SHP77 (cell line): ENCODE results near the gene CEP85.
"Not testable (repeated sequence)": the region's sequence is repeated elsewhere in the genome, so short reads cannot be mapped to it uniquely, and the experiment has no call there.

Source experiments
- DNase-seq, 2 experiments: peaks; one replicate each; lab custom pipeline; 2025; lab: John Stamatoyannopoulos, UW

Gene CEP85

GRCh38 chr1:26290882-26291261 is 56.9 kb downstream of the CEP85 start:
- no peak for DNase-seq

GRCh38 chr1:26291433-26291832 is 57.4 kb downstream of the CEP85 start:
- DNase-seq = no peak

GRCh38 chr1:26291939-26292338 is 57.9 kb downstream of the CEP85 start:
- DNase-seq = no peak

- not testable (repeated sequence) for DNase-seq
Observed at GRCh38 chr1:26292735-26293134, 58.7 kb downstream of the CEP85 start.

GRCh38 chr1:26293911-26294463 is 60.0 kb downstream of the CEP85 start:
- DNase-seq = no peak

GRCh38 chr1:26295194-26296138 is 61.5 kb downstream of the CEP85 start:
- no peak for DNase-seq

GRCh38 chr1:26296340-26297056 is 62.5 kb downstream of the CEP85 start:
- no peak for DNase-seq

- DNase-seq = no peak
Observed at GRCh38 chr1:26297057-26297790, 63.2 kb downstream of the CEP85 start.

GRCh38 chr1:26297791-26298124 is 63.8 kb downstream of the CEP85 start:
- no peak for DNase-seq

GRCh38 chr1:26300578-26301275 is 66.7 kb downstream of the CEP85 start:
- no peak for DNase-seq

- no peak for DNase-seq
Observed at GRCh38 chr1:26302733-26303405, 68.9 kb downstream of the CEP85 start.

- no peak for DNase-seq
Observed at GRCh38 chr1:26305667-26306289, 71.8 kb downstream of the CEP85 start.

- DNase-seq = peak; percentile 96 to 98
Observed at GRCh38 chr1:26306290-26307229, 72.6 kb downstream of the CEP85 start, which contains the start of gene UBXN11. UBXN11 (minus strand) TSS chr1:26306636; CDS start chr1:26302883, 3,753 bp downstream.

- no peak for DNase-seq
Observed at GRCh38 chr1:26307363-26307781, 73.4 kb downstream of the CEP85 start.

- DNase-seq = not testable (repeated sequence)
Observed at GRCh38 chr1:26307966-26308899, 74.2 kb downstream of the CEP85 start.

- DNase-seq = no peak
Observed at GRCh38 chr1:26314501-26314900, 80.5 kb downstream of the CEP85 start.

- DNase-seq = no peak
Observed at GRCh38 chr1:26315874-26316850, 82.2 kb downstream of the CEP85 start.
